Common myeloid progenitor, CD34-positive (primary cell): Measurements from ENCODE around the gene TCF3.

Source experiments
- CTCF ChIA-PET: fragments of 350-600 bp; sonication (Branson Sonifier 250); formaldehyde crosslinking; loops from one replicate; lab custom pipeline; 2021; ENCODE audit warnings: antibody characterized with exemption; lab: Charles Lee
- POLR2A ChIA-PET: fragments of 350-600 bp; sonication (Branson Sonifier 250); formaldehyde crosslinking; loops from one replicate; lab custom pipeline; 2021; ENCODE audit warnings: antibody characterized with exemption; lab: Charles Lee
- DNase-seq, 3 donors: peaks; one replicate each; pipeline versions ENCODE4 v3.0.0 to v3.0.0-alpha.2; 2013
- H3K27ac ChIP-seq, 2 experiments: 1 replicate in 1 of 2; 2 replicates in 1 of 2; pipeline ENCODE4 v1.7.0; 2013; ENCODE audit warnings: inconsistent platforms in 2 of 2, low read length in 2 of 2, mild to moderate bottlenecking in 2 of 2, low read depth in 1 of 2, moderate library complexity in 1 of 2; ENCODE audit not compliant: severe bottlenecking in 2 of 2, insufficient read depth in 1 of 2, poor library complexity in 1 of 2
- H3K27me3 ChIP-seq, 5 experiments: replicated peaks in 2 of 5; 1 replicate in 3 of 5; 2 replicates in 2 of 5; pipeline versions ENCODE4 v1.6.1 to v1.7.0; 2013; ENCODE audit warnings: low read length in 4 of 5, mild to moderate bottlenecking in 2 of 5, moderate library complexity in 2 of 5, inconsistent platforms in 1 of 5; ENCODE audit not compliant: insufficient read depth in 5 of 5, control insufficient read depth in 4 of 5
- H3K36me3 ChIP-seq, 4 experiments: 1 replicate in 2 of 4; 2 replicates in 2 of 4; pipeline versions ENCODE4 v1.6.1 to v1.7.0; 2013; ENCODE audit warnings: low read length in 3 of 4, control low read depth in 1 of 4, mild to moderate bottlenecking in 1 of 4; ENCODE audit not compliant: control insufficient read depth in 4 of 4, insufficient read depth in 4 of 4
- H3K4me1 ChIP-seq, 4 experiments: 1 replicate in 3 of 4; 2 replicates in 1 of 4; pipeline versions ENCODE4 v1.6.1 to v1.7.1; 2013; ENCODE audit warnings: low read length in 3 of 4, mild to moderate bottlenecking in 3 of 4, control low read depth in 1 of 4, inconsistent platforms in 1 of 4, moderate library complexity in 1 of 4; ENCODE audit not compliant: control insufficient read depth in 4 of 4, insufficient read depth in 4 of 4; ENCODE audit errors: control extremely low read depth in 1 of 4
- H3K4me3 ChIP-seq, 7 experiments: 1 replicate in 4 of 7; 2 replicates in 3 of 7; pipeline versions ENCODE4 v1.5.1 to v1.7.0; 2013; ENCODE audit warnings: mild to moderate bottlenecking in 7 of 7, low read length in 6 of 7, moderate library complexity in 6 of 7, inconsistent platforms in 2 of 7, low read depth in 2 of 7, control low read depth in 1 of 7; ENCODE audit not compliant: insufficient read depth in 4 of 7, control insufficient read depth in 1 of 7; ENCODE audit errors: extremely low read depth in 1 of 7
- H3K9me3 ChIP-seq, 5 experiments: 1 replicate in 4 of 5; 2 replicates in 1 of 5; pipeline versions ENCODE4 v1.6.1 to v1.7.1; 2013; ENCODE audit warnings: low read length in 4 of 5, mild to moderate bottlenecking in 2 of 5, inconsistent platforms in 1 of 5, low read depth in 1 of 5, moderate library complexity in 1 of 5; ENCODE audit not compliant: control insufficient read depth in 4 of 5, insufficient read depth in 2 of 5; ENCODE audit errors: control extremely low read depth in 1 of 5
- WGBS: methylation state at CpG from one replicate; pipeline ENCODE4 v1.1.5; 2013; ENCODE audit not compliant: insufficient coverage; 5-methylcytosine and 5-hydroxymethylcytosine counted together

The TCF3 gene

GRCh38 chr19:1576242-1577089 is 75.9 kb downstream of the TCF3 start:
- no peak for DNase-seq
- WGBS = 92% methylated on average over 25 of the region's 30 CpGs
- CTCF ChIA-PET = interaction anchor here (1.0 kb wide), 1 partner anchor 15 kb away, joined by 3 read pairs; no protein-coding TSS in a partner anchor

GRCh38 chr19:1575323-1576241 is 76.8 kb downstream of the TCF3 start:
- ChIA-PET CTCF (interaction anchor here (1.0 kb wide), 1 partner anchor 24 kb away, joined by 3 read pairs; no protein-coding TSS in a partner anchor), POLR2A (no interaction called here)
- DNase-seq = no peak
- H3K9me3 ChIP-seq = no peaks in the 10 kb centered on the region
- no peak overlapping the region for H3K27ac ChIP-seq
- H3K4me1 ChIP-seq = no peaks in the 10 kb centered on the region
- 95% methylated on average over 22 of the region's 22 CpGs for WGBS
- H3K27me3 ChIP-seq = peaks cover 0 to 2% (median 0%) of the 10 kb centered on the region in 5 experiments
- peaks cover 3 to 42% (median 29%) of the 10 kb centered on the region in 4 experiments for H3K36me3 ChIP-seq
- no peak overlapping the region for H3K4me3 ChIP-seq

More at GRCh38 chr19:1576242-1577089, 75.9 kb downstream of the TCF3 start:
- POLR2A ChIA-PET = no interaction called here
- Histone ChIP-seq H3K4me1 (no peaks in the 10 kb centered on the region), H3K27ac (no peak overlapping the region), H3K36me3 (peaks cover 5 to 51% (median 37%) of the 10 kb centered on the region in 4 experiments), H3K9me3 (no peaks in the 10 kb centered on the region), H3K4me3 (no peak overlapping the region), H3K27me3 (no peaks in the 10 kb centered on the region)

- Histone ChIP-seq H3K27me3 (peaks cover 0 to 4% (median 0%) of the 10 kb centered on the region in 5 experiments), H3K27ac (no peak overlapping the region), H3K36me3 (peaks cover 0 to 34% (median 20%) of the 10 kb centered on the region in 4 experiments), H3K9me3 (no peaks in the 10 kb centered on the region), H3K4me1 (no peaks in the 10 kb centered on the region), H3K4me3 (no peak overlapping the region)
- no peak for DNase-seq
- POLR2A ChIA-PET = no interaction called here
- 95% methylated on average over 33 of the region's 34 CpGs for WGBS
- CTCF ChIA-PET = interaction anchor here (1.0 kb wide), 1 partner anchor 23 kb away, joined by 3 read pairs; no protein-coding TSS in a partner anchor
These were observed 77.9 kb downstream of the TCF3 start for GRCh38 chr19:1574354-1575136.

DNA sequence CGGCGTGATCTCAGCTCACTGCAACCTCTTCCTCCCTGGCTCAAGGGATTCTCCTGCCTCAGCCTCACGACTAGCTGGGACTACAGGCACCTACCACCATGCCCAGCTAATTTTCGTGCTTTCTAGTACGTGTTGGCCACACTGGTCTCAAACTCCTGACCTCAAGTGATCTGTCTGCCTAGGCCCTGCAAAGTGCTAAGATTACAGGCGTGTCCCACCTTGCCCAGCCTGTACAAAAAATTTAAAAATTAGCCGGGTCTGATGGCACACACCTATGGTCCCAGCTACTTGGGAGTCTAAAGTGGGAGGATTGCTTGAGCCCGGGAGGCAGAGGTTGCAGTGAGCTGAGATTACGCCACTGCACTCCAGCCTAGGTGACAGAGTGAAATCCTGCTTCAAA is 79.6 kb downstream of the TCF3 start:
- H3K9me3 ChIP-seq = no peaks in the 10 kb centered on the region
- H3K4me3 ChIP-seq = no peak overlapping the region
- ChIA-PET POLR2A (no interaction called here), CTCF (interaction anchor here (1.1 kb wide), 1 partner anchor 18 kb away, joined by 3 read pairs; no protein-coding TSS in a partner anchor)
- H3K36me3 ChIP-seq = peaks cover 0 to 20% (median 13%) of the 10 kb centered on the region in 4 experiments
- no peak overlapping the region for H3K27ac ChIP-seq
- peaks cover 0 to 6% (median 2%) of the 10 kb centered on the region in 4 experiments for H3K4me1 ChIP-seq
- DNase-seq = no peak
- WGBS = 97% methylated on average over 9 of the region's 9 CpGs
- peaks cover 0 to 9% (median 0%) of the 10 kb centered on the region in 5 experiments for H3K27me3 ChIP-seq

DNA sequence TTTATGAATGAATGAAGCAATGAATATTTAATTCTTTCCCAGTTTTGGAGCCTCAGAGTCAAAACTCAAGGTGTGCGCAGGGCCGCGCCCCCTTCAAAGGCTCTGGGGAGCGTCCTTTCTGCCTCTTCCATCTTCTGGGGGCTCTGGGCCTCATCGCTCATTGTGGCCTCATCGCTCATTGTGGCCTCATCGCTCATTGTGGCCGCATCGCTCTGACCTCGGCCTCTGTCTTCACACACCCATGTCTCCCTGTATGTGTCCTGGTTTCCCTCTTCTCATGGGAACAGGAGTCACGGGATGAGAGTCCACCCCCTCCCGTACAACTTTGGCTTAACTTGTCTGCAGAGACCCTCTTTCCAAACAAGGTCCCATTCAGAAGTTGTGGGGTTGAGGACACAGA is 81.1 kb downstream of the TCF3 start:
- CTCF ChIA-PET = no interaction called here
- Histone ChIP-seq H3K27ac (no peak overlapping the region), H3K4me1 (peaks cover 0 to 14% (median 6%) of the 10 kb centered on the region in 4 experiments), H3K27me3 (peaks cover 0 to 15% (median 0%) of the 10 kb centered on the region in 5 experiments), H3K9me3 (no peaks in the 10 kb centered on the region), H3K4me3 (no peak overlapping the region), H3K36me3 (peaks cover 0 to 6% (median 4%) of the 10 kb centered on the region in 4 experiments)
- WGBS = 96% methylated on average over 12 of the region's 12 CpGs
- no peak for DNase-seq
- POLR2A ChIA-PET = no interaction called here

DNA sequence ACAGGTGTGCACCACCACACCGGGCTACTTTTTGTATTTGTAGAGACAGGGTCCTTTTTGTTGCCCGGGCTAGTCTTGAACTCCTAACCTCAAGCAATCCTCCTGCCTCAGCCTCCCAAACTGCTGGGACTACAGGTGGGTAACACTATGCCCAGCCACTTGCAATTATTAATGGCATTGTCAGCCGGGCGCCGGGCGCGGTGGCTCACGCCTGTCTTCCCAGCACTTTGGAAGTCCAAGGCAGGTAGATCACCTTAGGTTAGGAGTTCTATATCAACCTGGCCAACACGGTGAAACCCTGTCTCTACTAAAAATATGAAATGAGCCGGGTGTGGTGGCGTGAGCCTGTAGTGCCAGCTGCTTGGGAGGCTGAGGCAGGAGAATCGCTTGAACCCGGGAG is 81.6 kb downstream of the TCF3 start:
- peaks cover 0 to 14% (median 6%) of the 10 kb centered on the region in 4 experiments for H3K4me1 ChIP-seq
- H3K36me3 ChIP-seq = peaks cover 0 to under 1% (median under 1%) of the 10 kb centered on the region in 4 experiments
- CTCF ChIA-PET = no interaction called here
- DNase-seq = no peak
- H3K9me3 ChIP-seq = no peaks in the 10 kb centered on the region
- peaks cover 0 to 17% (median 3%) of the 10 kb centered on the region in 5 experiments for H3K27me3 ChIP-seq
- WGBS = 95% methylated on average over 11 of the region's 13 CpGs
- H3K4me3 ChIP-seq = no peak overlapping the region
- POLR2A ChIA-PET = no interaction called here
- H3K27ac ChIP-seq = no peak overlapping the region
